PC-9 (cell line): ENCODE data around the gene SOX13. TPM values are rescaled to one million over a fixed set of nuclear protein-coding genes. Genes with fewer than 3 reads are reported as not detected.

Source experiments
- BruUV-seq: library from RNA; stranded (reverse); fragments of 400-500 nt; replicated peaks from 2 replicates; lab custom pipeline; 2021; lab: Mats Ljungman, UMichigan
- CTCF ChIA-PET: fragments of 300-600 bp; sonication (Branson Sonifier 250); formaldehyde crosslinking; loops from one replicate; lab custom pipeline; 2022; ENCODE audit warnings: antibody characterized with exemption; lab: Charles Lee
- POLR2A ChIA-PET: fragments of 300-600 bp; sonication (Branson Sonifier 250); formaldehyde crosslinking; loops from one replicate; lab custom pipeline; 2022; ENCODE audit warnings: antibody characterized with exemption; ENCODE audit not compliant: unreplicated experiment; lab: Charles Lee
- DNase-seq, 2 experiments: peaks; one replicate each; pipeline versions ENCODE4 v3.0.0 to v3.0.0-alpha.2; 2015 to 2022; ENCODE audit warnings: mixed read lengths in 1 of 2
- H2AFZ ChIP-seq: fragments of 200-600 bp; sonication (generic); 2 replicates; pipeline ENCODE4 v1.8.1; 2017; ENCODE audit warnings: antibody characterized with exemption
- H3F3A ChIP-seq: fragments of 200-600 bp; sonication (generic); 2 replicates; pipeline ENCODE4 v1.8.1; 2017; ENCODE audit warnings: antibody characterized with exemption, mild to moderate bottlenecking, low read depth; ENCODE audit not compliant: insufficient read depth
- H3K27ac ChIP-seq: fragments of 200-600 bp; sonication (generic); 2 replicates; pipeline ENCODE4 v1.6.1; 2016; ENCODE audit warnings: mixed run types
- H3K27me3 ChIP-seq: fragments of 200-600 bp; sonication (generic); 2 replicates; pipeline ENCODE4 v1.6.1; 2016; ENCODE audit warnings: low read depth, mixed run types; ENCODE audit not compliant: insufficient read depth
- H3K36me3 ChIP-seq: fragments of 200-600 bp; sonication (generic); 2 replicates; pipeline ENCODE4 v1.6.1; 2016; ENCODE audit warnings: low read depth, mixed run types
- H3K4me1 ChIP-seq: fragments of 200-600 bp; sonication (generic); replicated peaks from 2 replicates; pipeline ENCODE4 v1.6.1; 2016; ENCODE audit warnings: mixed run types; ENCODE audit not compliant: insufficient read depth
- H3K4me2 ChIP-seq: fragments of 200-600 bp; sonication (generic); 2 replicates; pipeline ENCODE4 v1.6.1; 2017; ENCODE audit warnings: mixed run types
- H3K4me3 ChIP-seq: fragments of 200-600 bp; sonication (generic); 2 replicates; pipeline ENCODE4 v1.6.1; 2016; ENCODE audit warnings: mixed run types
- H3K79me2 ChIP-seq: fragments of 200-600 bp; sonication (generic); 2 replicates; pipeline ENCODE4 v1.6.1; 2017; ENCODE audit warnings: low read depth, mixed run types
- H3K9me2 ChIP-seq: fragments of 200-600 bp; sonication (generic); 2 replicates; pipeline ENCODE4 v1.8.1; 2017; ENCODE audit warnings: mild to moderate bottlenecking; ENCODE audit not compliant: insufficient read depth
- H3K9me3 ChIP-seq: fragments of 200-600 bp; sonication (generic); 2 replicates; pipeline ENCODE4 v1.8.1; 2016; ENCODE audit warnings: low read depth; ENCODE audit not compliant: insufficient read depth
- H4K20me1 ChIP-seq: fragments of 200-600 bp; sonication (generic); 2 replicates; pipeline ENCODE4 v1.8.1; 2017; ENCODE audit not compliant: insufficient read depth
- EZH2 ChIP-seq: fragments of 200-600 bp; sonication (generic); IDR thresholded peaks from 2 replicates; pipeline ENCODE4 v1.8.0; 2017; ENCODE audit warnings: antibody characterized with exemption, low read depth
- intact Hi-C: fragments of 100-400 bp; cut with micrococcal nuclease; formaldehyde crosslinking; loops from one replicate; pipeline ENCODE4 v1.10.0; 2022; ENCODE audit not compliant: unreplicated experiment
- total RNA-seq: library from RNA; stranded (reverse); gene quantifications from 2 replicates; pipeline ENCODE4 v1.2.3, GENCODE V29; 2021
- TF ChIP-seq, protein P1 (sequence below): fragments of 200-600 bp; sonication (generic); conservative IDR thresholded peaks from 2 replicates; pipeline ENCODE4 v1.6.1; 2017; ENCODE audit warnings: mixed run types, antibody characterized with exemption, mild to moderate bottlenecking, moderate library complexity

The SOX13 gene
- total RNA-seq, 1 experiment from 2014 or later, result 89.9 TPM

DNA sequence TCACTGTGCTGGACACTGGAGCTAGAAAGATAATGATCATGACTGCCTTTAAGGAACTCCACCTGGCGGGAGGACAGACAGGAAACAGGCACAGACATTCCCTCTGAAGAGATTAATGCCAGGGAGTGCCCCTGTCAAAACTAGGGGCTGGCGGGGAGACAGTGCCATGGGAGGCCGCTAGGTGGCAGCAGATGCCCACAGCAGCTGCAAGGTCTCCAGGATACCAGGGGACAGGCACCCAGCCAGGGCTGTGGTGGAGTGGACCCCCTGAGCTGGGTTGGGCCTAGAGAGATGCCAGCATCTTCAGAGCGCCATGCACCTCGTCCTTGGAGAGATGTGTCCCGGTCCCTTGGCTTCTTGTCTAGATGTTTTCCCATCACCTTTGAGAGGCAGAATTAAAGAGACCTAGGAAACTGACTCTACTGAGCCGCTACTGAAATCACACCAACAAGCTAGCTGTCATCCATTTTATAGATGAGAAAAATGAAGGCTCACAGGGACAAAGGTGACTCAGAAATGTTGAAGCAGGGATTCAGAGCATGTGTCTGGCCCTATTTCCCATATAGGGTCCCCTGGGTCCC is 89.7 kb downstream of the SOX13 start:
- Histone ChIP-seq H3K9me2 (no peaks in the 10 kb centered on the region), H3K27me3 (no peaks in the 10 kb centered on the region), H3K9me3 (no peaks in the 10 kb centered on the region), H3F3A (peaks cover 7% of the 10 kb centered on the region; the same call in 1 of the 2 replicates), H3K4me1 (peaks cover 21% of the 10 kb centered on the region), H3K79me2 (no peaks in the 10 kb centered on the region), H3K27ac (no peak overlapping the region), H2AFZ (no peak overlapping the region), H4K20me1 (no peaks in the 10 kb centered on the region), H3K4me2 (peak overlapping the region; percentile 29), H3K4me3 (no peak overlapping the region), H3K36me3 (no peaks in the 10 kb centered on the region)
- intact Hi-C loops, result loop anchor here (1.0 kb wide), 7 partner anchors 31 to 645 kb away; partner anchors contain the start of gene SNRPE
- ChIA-PET POLR2A (no interaction called here), CTCF (interaction anchor here (0.6 to 3.3 kb wide), 12 partner anchors 11 to 348 kb away, joined by 3 to 64 read pairs (median 4); partner anchors contain the start of genes ETNK2 and GOLT1A)
- TF ChIP-seq, protein P1, sequence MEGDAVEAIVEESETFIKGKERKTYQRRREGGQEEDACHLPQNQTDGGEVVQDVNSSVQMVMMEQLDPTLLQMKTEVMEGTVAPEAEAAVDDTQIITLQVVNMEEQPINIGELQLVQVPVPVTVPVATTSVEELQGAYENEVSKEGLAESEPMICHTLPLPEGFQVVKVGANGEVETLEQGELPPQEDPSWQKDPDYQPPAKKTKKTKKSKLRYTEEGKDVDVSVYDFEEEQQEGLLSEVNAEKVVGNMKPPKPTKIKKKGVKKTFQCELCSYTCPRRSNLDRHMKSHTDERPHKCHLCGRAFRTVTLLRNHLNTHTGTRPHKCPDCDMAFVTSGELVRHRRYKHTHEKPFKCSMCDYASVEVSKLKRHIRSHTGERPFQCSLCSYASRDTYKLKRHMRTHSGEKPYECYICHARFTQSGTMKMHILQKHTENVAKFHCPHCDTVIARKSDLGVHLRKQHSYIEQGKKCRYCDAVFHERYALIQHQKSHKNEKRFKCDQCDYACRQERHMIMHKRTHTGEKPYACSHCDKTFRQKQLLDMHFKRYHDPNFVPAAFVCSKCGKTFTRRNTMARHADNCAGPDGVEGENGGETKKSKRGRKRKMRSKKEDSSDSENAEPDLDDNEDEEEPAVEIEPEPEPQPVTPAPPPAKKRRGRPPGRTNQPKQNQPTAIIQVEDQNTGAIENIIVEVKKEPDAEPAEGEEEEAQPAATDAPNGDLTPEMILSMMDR, result peak; percentile 99
- TF ChIP-seq EZH2, result no peak
- BruUV-seq, result no TSS peak
- peak; percentile 93 to 94 for DNase-seq

DNA sequence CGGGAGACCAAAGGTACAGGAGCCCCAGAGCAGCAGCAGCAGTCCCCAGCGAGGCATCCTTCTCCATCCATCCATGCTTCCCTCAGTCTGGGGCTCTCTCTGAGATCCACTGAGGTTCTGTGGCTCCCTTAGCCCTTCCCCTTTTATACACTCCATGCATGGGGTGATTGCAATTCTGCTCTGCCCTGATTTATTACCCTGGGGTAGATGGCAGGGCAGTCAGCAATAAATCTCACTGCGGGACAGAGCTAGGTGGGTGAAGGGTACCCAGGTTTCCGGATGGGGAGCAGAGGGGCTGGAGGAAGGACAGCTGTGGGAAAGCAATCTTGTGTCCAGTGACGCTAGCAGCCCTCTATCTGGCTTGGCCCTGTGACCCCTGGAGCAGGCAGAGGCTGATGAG is 93.3 kb downstream of the SOX13 start, which contains the start of gene REN:
Gene REN (minus strand): TSS at position 119 of the 400 bp plus-strand sequence. CDS start 44 bp downstream, at position 75.
- no TSS peak for BruUV-seq
- intact Hi-C loops, result no loop called here

DNA sequence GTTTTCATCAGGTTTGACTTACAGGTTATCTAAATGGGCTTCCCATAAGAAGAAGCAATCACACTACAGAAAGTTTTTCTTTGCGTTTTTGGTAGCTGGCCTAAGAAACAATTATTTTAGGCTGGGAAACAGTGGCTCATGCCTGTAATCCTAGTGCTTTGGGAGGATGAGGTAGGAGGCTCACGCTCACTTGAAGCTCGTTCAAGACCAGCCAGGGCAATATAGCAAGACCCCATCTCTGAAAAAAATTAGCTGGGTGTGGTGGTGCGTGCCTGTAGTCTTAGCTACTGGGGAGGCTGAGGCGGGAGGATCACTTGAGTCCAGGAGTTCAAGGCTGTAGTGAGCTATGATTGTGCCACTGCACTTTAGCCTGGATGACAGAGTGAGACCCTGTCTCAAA is 94.8 kb downstream of the SOX13 start:
- BruUV-seq, result no TSS peak
- Histone ChIP-seq H3F3A (peaks cover 22% of the 10 kb centered on the region), H3K4me3 (no peak overlapping the region), H3K9me3 (peaks cover 24% of the 10 kb centered on the region), H3K27me3 (no peaks in the 10 kb centered on the region), H3K9me2 (no peaks in the 10 kb centered on the region), H3K27ac (no peak overlapping the region), H3K79me2 (no peaks in the 10 kb centered on the region), H3K4me2 (no peak overlapping the region), H2AFZ (no peak overlapping the region), H4K20me1 (no peaks in the 10 kb centered on the region), H3K4me1 (peaks cover 29% of the 10 kb centered on the region), H3K36me3 (peaks cover 10% of the 10 kb centered on the region; the same call in 1 of the 2 replicates)
- intact Hi-C loops, result no loop called here
- DNase-seq, result no peak
- POLR2A ChIA-PET, result interaction anchor here (0.6 to 0.9 kb wide), 4 partner anchors 22 to 210 kb away, joined by 4 to 6 read pairs (median 5); no protein-coding TSS in a partner anchor
- CTCF ChIA-PET, result no interaction called here
- TF ChIP-seq EZH2, result no peak
- TF ChIP-seq, protein P1, result no peak

More for the DNA sequence above, 93.3 kb downstream of the SOX13 start, which contains the start of gene REN:
- H3F3A ChIP-seq, result peaks cover 19% of the 10 kb centered on the region
- H3K9me3 ChIP-seq, result peaks cover 24% of the 10 kb centered on the region
- no peaks in the 10 kb centered on the region for H3K9me2 ChIP-seq
- H3K79me2 ChIP-seq, result no peaks in the 10 kb centered on the region
- H3K4me1 ChIP-seq, result peaks cover 28% of the 10 kb centered on the region
- ChIA-PET CTCF (interaction anchor here (1.1 kb wide), 1 partner anchor 32 kb away, joined by 5 read pairs; no protein-coding TSS in a partner anchor), POLR2A (no interaction called here)
- H3K27ac ChIP-seq, result no peak within 1 kb of the TSS
- no peak within 1 kb of the TSS for H2AFZ ChIP-seq
- no peaks in the 10 kb centered on the region for H3K27me3 ChIP-seq
- H3K36me3 ChIP-seq, result peaks cover 10% of the 10 kb centered on the region; the same call in 1 of the 2 replicates
- no peaks in the 10 kb centered on the region for H4K20me1 ChIP-seq
- H3K4me2 ChIP-seq, result no peak within 1 kb of the TSS
- TF ChIP-seq, protein P1, result no peak
- TF ChIP-seq EZH2, result no peak
- H3K4me3 ChIP-seq, result no peak within 1 kb of the TSS
- no peak for DNase-seq
